ENCODE data around the gene PPOX. TPM values are rescaled to one million over a fixed set of nuclear protein-coding genes. Genes with fewer than 3 reads are reported as not detected.

Gene PPOX
- total RNA-seq, 1 experiment from 2014 or later, result 27.1 TPM

- no peak for DNase-seq (ENCODE audit: extremely low read depth, low read depth)
These were observed 52.3 kb downstream of the PPOX start for GRCh38 chr1:161218301-161219077.

GRCh38 chr1:161219078-161219892 is 53.1 kb downstream of the PPOX start:
- DNase-seq (ENCODE audit: extremely low read depth, low read depth), result no peak

- DNase-seq (ENCODE audit: extremely low read depth, low read depth), result no peak
These were observed 53.8 kb downstream of the PPOX start for GRCh38 chr1:161220002-161220401.

Small RNA genes within 50 kb of the gene (small RNA-seq; reads per million reads assigned to genes)
- 0 reads per million in 2 experiments for gene RF01225

Other genes with a start within 250 kb of the PPOX start
- not detected in 2 replicates for gene ITLN2, start 211.6 kb upstream of the PPOX start, total RNA-seq (2014; rRNA removed; shearing (Covaris generic))
- gene F11R, start 145.3 kb upstream of the PPOX start, total RNA-seq (2014; rRNA removed; shearing (Covaris generic)), result 20.7 and 23.7 TPM in 2 replicates
- 29.8 and 37.6 TPM in 2 replicates for gene TSTD1, start 127.5 kb upstream of the PPOX start, total RNA-seq (2014; rRNA removed; shearing (Covaris generic))
- 49.2 and 51.2 TPM in 2 replicates for gene USF1, start 120.4 kb upstream of the PPOX start, total RNA-seq (2014; rRNA removed; shearing (Covaris generic))
- 0.45 TPM in 1 of 2 replicates, not detected in the other for gene ARHGAP30, start 96.5 kb upstream of the PPOX start, total RNA-seq (2014; rRNA removed; shearing (Covaris generic))
- 0.55 and 1.0 TPM in 2 replicates for gene NECTIN4, start 76.9 kb upstream of the PPOX start, total RNA-seq (2014; rRNA removed; shearing (Covaris generic))
- gene KLHDC9, start 68.1 kb upstream of the PPOX start, total RNA-seq (2014; rRNA removed; shearing (Covaris generic)), result 3.6 and 5.3 TPM in 2 replicates
- gene PFDN2, start 48.4 kb upstream of the PPOX start, total RNA-seq (2014; rRNA removed; shearing (Covaris generic)), result 186 and 200 TPM in 2 replicates
- 44.3 and 60.6 TPM in 2 replicates for gene NIT1, start 48.3 kb upstream of the PPOX start, total RNA-seq (2014; rRNA removed; shearing (Covaris generic))
- gene DEDD, start 33.8 kb upstream of the PPOX start, total RNA-seq (2014; rRNA removed; shearing (Covaris generic)), result 34.2 and 36.2 TPM in 2 replicates
- 124 and 143 TPM in 2 replicates for gene UFC1, start 12.4 kb upstream of the PPOX start, total RNA-seq (2014; rRNA removed; shearing (Covaris generic))
- gene USP21, start 6.9 kb upstream of the PPOX start, total RNA-seq (2014; rRNA removed; shearing (Covaris generic)), result 17.7 and 18.8 TPM in 2 replicates
- 68.2 and 73.4 TPM in 2 replicates for gene B4GALT3, start 11.1 kb downstream of the PPOX start, total RNA-seq (2014; rRNA removed; shearing (Covaris generic))
- under 0.01 and 0.14 TPM in 2 replicates for gene ADAMTS4, start 32.6 kb downstream of the PPOX start, total RNA-seq (2014; rRNA removed; shearing (Covaris generic))
- gene NDUFS2, start 35.9 kb downstream of the PPOX start, total RNA-seq (2014; rRNA removed; shearing (Covaris generic)), result 161 and 175 TPM in 2 replicates
- not detected in 2 replicates for gene FCER1G, start 48.9 kb downstream of the PPOX start, total RNA-seq (2014; rRNA removed; shearing (Covaris generic))
- gene APOA2, start 57.2 kb downstream of the PPOX start, total RNA-seq (2014; rRNA removed; shearing (Covaris generic)), result not detected in 2 replicates
- gene TOMM40L, start 59.6 kb downstream of the PPOX start, total RNA-seq (2014; rRNA removed; shearing (Covaris generic)), result 8.3 and 9.1 TPM in 2 replicates
- not detected in 2 replicates for gene NR1I3, start 71.8 kb downstream of the PPOX start, total RNA-seq (2014; rRNA removed; shearing (Covaris generic))
- gene PCP4L1, start 92.3 kb downstream of the PPOX start, total RNA-seq (2014; rRNA removed; shearing (Covaris generic)), result not detected in 2 replicates
- 54.3 and 54.9 TPM in 2 replicates for gene MPZ, start 143.5 kb downstream of the PPOX start, total RNA-seq (2014; rRNA removed; shearing (Covaris generic))
- gene SDHC, start 148.0 kb downstream of the PPOX start, total RNA-seq (2014; rRNA removed; shearing (Covaris generic)), result 67.9 and 70.4 TPM in 2 replicates
- not detected in 2 replicates for gene CFAP126, start 201.4 kb downstream of the PPOX start, total RNA-seq (2014; rRNA removed; shearing (Covaris generic))

All from NCI-H460 (cell line).